ENCODE data around the gene CHST3.

- TF ChIP-seq DNMT1 (IDR thresholded peaks at IDR 0.05) (no peak), REST (IDR thresholded peaks at IDR 0.05; ENCODE audit: borderline replicate concordance) (no peak), REST (CRISPR knock-in tag; IDR thresholded peaks at IDR 0.05; ENCODE audit: low read depth) (no peak), CTCF (IDR thresholded peaks at IDR 0.05 in 2 of 3, conservative IDR thresholded peaks at IDR 0.05 in 1 of 3; ENCODE audit: insufficient read depth in 2 of 3, low read depth in 1 of 3, low read length in 3 of 3) (no peak), ZFP36 (IDR thresholded peaks at IDR 0.05; ENCODE audit: low read depth, low read length, partially characterized antibody) (peak; percentile 65), STAT5B (CRISPR knock-in tag; IDR thresholded peaks at IDR 0.05) (no peak), JUND (IDR thresholded peaks at IDR 0.05; ENCODE audit: borderline replicate concordance, low read depth, low read length) (no peak), JUND (tag; IDR thresholded peaks at IDR 0.05; ENCODE audit: borderline replicate concordance, low read depth, low read length) (no peak), CEBPG (CRISPR knock-in tag; IDR thresholded peaks at IDR 0.05) (no peak), CEBPG (tag; conservative IDR thresholded peaks at IDR 0.05 in 1 of 2, IDR thresholded peaks at IDR 0.05 in 1 of 2) (no peak), NONO (IDR thresholded peaks at IDR 0.05; ENCODE audit: low read depth in 2 of 2, low read length in 1 of 2) (no peak), EZH2 (IDR thresholded peaks at IDR 0.05; ENCODE audit: borderline replicate concordance, low read depth, low read length) (no peak)
These were observed 38.4 kb downstream of the CHST3 start for GRCh38 chr10:72002354-72003295.

Data from K562 (cell line).